ENCODE data around the gene FAU.

Gene FAU

DNA sequence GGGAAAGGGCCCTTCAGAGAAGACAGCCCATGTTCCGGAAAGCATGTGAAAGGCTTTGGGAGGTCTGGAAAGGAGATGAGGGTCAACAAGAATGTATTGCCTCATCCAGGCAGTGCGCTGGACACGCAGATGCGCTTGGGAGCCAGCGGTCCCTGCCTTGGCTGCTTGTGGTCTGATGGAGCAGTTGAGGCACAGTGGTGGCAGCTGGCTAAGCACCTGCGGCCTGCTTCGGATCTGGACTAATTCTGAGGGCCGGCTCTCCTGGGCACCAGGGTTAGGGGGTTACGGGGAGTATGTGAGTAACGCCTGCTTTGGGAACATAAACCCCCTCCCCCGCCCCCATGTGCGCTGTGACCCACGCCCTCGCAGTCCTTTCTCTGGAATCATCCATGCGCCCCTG, 14.9 kb downstream of the FAU start:
- DNase-seq: no peak

DNA sequence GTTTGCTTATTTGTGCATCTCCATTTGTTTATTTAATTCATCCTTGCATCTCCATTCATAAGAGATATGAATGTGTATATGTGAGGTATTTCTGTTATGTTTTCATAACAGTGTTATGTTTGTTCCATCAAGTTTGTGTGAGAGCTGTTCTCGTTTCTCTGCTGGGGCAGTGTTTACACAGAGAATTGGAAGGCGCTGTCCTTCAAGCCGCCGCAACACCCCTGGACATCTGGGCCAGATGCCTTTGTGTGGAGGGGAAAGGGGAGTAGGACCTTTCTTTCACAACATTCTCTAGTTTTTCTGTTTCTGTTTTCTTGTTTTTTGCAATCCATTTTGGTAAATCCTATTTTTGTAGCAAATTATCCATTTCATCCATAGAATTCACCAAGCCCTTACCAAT, 17.3 kb downstream of the FAU start:
- DNase-seq: no peak

DNA sequence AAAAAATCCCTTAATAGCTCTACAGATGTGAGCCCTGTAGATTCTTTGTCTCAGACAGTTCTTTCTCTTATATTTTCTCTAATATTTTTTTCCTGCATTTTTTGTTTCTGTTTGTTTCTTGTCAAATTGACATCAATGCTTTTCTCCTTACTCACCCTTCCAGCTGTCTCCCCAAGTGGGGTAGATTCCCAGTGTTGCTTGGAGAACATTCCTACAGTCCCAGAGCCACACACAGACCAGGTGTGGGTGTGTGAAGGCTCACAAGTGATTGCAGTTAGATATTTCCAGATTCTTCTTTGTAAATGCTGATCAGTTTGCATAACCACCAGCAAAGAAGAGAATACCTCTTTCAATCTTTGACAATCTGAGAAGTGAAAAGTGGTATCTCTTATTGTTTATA, 18.5 kb downstream of the FAU start:
- DNase-seq: no peak

DNA sequence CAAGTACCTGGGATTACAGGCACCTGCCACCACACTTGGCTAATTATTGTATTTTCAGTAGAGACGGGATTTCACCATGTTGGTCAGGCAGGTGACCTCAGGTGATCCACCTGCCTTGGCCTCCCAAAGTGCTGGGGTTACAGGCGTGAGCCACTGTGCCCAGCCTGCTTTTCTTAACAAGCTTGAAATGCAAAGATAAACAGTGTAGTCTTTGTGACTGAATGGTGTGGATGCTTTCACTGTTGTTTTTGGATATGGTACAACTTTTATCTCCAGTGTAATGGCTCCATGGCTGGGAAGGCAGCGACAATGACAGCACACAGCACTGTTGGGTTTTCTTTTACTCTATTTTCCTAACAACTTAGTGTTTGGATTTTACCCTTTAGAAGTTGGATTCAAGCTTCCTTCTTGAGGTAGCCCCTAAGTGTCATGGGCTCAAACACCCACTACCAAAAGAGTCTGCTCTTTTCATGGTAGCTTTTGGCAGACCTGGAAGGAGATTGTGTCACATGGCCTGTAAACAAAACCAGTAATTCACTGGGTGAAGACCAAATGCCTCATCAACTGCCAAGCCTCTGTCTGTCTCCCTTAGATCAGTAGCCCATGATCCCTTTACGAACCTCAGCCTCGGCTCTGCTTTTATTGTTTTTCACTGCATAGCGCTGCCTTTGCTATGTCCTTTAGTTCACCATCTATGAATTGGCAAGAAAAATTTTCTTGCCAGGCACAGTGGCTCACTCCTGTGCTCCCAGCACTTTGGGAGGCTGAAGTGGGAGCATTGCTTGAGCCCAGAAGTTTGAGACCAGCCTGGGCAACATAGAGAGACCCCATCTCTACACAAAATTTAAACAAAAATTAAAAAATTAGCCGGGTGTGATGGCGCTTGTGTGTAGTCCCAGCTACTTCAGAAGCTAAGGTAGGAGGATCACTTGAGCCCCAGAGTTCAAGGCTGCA, 19.5 kb downstream of the FAU start:
- no peak for DNase-seq

DNA sequence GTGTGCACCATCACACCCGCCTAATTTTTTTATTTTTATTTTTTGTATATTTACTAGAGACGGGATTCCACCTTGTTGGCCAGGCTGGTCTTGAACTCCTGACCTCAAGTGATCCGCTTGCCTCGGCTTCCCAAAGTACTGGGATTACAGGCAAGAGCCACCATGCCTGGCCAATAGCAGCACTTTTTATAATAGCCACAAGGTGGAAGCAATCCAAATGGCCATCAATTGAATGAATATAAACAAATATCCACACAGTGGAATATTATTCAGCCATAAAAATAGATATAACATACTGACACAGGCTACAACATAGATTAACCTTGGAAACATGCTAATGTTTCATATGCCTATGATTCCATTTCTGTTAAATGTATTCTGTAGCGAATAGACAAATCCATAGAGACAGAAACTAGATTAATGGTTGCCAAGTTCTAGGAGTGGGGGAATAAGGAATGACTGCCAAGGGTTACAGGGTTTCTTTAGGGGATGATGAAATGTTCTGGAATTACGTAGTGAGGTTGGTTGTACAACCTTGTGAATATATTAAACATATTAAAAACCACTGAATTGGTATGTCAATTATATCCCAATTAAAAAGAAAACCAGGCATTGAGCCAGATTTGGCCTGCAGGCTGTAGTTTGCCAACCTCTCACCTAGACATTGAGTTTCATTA, 21.1 kb downstream of the FAU start:
- no peak for DNase-seq

DNA sequence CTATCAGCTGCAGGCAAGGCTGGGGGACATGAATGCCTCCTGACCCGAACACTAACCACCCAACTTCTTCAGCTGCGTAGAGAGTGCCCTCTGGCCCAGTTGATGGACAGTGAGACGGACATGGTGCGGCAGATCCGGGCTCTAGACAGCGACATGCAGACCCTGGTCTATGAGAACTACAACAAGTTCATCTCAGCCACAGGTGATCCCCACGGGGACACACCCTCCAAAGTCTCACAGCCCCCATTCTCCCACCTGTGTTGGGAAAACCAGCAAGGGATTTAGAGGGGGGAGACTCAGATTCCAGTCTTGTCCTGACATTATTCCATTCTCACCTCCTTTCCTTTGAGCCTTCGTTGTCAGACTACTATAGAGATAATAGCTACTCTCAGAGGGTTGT, 25.0 kb downstream of the FAU start:
- no peak for DNase-seq

DNA sequence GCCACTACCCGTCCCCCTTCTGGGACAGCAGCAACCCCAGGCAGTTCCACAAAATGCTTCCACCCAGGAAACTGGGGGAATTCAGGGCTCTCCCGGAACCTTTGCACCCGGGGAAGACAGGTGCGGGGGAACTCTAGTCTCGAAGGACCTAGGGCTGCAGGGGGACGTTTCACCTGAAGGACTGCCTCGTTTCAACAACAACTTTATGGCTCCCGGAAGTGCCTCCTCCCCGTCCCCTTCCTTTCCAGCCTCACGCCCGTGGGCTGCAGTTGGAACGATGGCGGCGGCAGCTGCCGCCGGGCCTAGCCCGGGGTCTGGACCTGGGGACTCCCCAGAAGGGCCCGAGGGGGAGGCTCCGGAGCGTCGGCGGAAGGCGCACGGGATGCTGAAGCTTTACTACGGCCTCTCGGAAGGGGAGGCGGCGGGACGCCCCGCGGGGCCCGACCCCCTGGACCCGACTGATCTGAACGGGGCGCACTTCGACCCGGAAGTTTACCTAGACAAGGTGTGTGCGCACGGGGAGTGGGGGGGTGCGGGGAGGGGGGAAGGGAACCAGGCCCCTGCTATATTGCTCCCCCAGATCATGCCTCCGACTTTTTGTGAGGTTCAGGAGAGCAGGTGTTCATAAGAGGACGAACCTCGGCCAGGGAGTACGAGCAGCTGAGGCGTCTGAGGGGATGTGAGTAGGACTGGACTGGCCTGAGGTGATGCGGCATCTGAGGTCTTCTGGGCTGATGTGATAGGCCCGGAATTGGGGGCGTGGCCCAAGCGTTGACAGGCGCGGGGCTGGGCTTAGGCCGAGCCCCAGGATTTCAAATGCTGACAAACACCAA, 25.7 kb downstream of the FAU start, which contains the start of gene VPS51:
Gene VPS51, plus strand, starts transcription at position 241 of the 833 bp plus-strand sequence. Its CDS starts 37 bp downstream, at position 278.
- peak; percentile 88 for DNase-seq

DNA sequence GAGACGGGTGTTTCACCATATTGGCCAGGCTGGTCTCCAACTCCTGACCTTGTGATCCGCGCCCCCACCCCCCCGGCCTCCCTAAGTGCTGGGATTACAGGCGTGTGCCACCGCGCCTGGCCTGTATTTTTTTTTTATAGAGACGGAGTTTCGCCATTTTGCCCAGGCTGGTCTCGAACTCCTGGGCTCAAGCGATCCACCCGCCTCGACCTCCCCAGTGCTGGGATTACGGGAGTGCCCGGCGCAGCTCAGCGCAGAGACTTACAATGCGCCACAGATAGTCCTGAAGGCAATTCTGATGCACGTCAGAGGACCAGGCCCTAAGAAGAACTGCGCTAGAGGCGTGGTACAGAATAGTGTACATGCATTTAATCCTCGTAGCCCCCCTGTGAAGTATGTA, 26.5 kb downstream of the FAU start:
- DNase-seq: no peak

DNA sequence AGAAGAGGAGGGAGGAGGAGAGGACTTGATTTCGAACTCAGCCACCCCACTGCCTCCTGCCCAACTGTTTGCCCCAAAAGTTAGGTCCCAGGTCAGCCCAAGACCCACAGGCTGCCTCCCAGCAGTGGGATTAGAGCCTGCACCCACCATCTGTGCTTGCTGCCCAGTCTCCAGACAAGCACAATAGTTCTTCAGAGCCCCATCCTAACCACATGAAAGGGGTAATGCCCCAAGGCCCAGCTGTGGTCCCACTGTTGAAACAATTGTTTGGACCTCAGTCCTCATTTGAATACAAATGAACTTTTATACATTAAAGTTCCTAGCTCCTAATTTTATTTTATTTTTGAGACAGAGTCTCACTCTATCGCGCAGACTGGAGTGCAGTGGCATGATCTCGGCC, 31.3 kb downstream of the FAU start:
- DNase-seq: no peak

DNA sequence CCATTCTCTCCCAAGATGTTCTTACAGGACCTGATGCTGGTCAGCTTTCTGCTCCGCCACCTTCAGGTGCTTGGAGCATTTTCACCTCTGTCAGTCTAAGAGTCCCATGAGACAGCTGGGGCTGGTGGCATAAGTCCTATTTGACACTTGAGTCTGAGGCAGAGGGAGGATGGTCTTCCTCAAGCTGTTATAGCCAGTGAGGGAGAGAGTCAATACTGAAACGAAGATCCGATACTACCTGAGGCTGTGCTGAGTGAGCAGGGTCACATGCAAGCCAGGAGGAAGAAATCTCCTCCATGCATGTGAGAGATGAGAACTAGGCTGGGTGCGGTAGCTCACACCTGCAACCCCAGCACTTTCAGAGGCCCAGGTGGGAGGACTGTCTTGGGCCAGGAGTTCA, 32.3 kb downstream of the FAU start:
- no peak for DNase-seq

DNA sequence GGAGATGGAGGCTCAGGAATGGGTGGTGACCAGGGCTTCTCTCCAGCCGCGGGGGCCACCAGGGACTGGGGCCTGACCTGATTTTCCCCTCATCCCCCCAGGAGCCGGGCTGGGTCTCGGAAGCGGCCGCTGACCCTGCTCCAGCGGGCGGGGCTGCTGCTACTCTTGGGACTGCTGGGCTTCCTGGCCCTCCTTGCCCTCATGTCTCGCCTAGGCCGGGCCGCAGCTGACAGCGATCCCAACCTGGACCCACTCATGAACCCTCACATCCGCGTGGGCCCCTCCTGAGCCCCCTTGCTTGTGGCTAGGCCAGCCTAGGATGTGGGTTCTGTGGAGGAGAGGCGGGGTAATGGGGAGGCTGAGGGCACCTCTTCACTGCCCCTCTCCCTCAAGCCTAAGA, 34.1 kb downstream of the FAU start:
- DNase-seq: no peak

DNA sequence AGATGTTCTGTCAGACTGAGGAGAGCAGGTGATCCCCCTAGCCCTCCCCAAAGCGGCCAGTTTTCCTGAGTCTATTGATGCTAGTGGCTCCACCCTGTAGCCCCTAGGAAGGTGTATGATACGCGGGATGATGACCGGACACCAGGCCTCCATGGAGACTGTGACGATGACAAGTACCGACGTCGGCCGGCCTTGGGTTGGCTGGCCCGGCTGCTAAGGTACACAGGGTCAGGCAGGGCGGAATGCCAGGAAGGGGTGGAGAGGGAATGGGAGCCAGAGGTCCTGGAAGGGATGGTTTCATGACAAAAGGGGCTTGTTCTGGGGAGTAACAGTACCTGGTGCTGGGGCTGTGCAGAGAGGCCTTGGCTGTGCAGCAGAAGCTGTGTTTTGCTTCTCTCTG, 34.7 kb downstream of the FAU start:
- DNase-seq: no peak

DNA sequence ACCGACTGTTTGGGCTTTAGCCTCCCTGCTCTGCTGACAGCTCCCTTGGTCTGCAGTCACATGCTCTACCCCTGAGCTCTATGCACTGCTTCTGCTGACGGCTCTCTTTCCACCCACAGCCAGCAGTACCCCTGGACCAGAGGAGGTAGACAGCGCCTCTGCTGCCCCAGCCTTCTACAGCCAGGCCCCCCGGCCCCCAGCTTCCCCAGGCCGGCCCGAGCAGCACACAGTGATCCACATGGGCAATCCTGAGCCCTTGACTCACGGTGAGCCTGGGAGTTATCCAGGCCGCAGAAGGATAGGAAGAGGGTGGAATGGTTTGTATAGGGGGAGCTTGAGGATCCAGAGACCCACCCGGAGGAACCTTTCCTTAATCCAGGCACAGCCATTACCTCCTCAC, 35.1 kb downstream of the FAU start:
- no peak for DNase-seq

DNA sequence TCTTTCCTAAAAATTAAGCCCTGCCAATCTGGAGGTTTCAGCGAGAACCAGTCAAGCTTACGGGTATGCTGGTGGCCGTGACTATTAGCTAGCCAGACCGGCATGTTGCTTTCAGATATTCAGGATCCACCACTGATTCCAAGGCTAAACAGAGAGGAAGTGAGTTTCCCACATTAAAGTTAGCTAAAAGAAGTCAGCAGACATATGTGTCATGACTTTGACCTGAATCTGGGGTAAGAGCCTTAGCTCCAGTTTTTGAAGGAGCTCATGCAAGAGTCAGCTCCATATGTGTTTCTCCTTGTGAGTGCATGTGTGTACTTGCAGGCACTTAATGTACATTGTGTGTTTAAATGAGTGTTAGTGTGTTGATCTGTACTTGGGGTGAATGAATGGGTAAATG, 36.5 kb downstream of the FAU start:
- no peak for DNase-seq

DNA sequence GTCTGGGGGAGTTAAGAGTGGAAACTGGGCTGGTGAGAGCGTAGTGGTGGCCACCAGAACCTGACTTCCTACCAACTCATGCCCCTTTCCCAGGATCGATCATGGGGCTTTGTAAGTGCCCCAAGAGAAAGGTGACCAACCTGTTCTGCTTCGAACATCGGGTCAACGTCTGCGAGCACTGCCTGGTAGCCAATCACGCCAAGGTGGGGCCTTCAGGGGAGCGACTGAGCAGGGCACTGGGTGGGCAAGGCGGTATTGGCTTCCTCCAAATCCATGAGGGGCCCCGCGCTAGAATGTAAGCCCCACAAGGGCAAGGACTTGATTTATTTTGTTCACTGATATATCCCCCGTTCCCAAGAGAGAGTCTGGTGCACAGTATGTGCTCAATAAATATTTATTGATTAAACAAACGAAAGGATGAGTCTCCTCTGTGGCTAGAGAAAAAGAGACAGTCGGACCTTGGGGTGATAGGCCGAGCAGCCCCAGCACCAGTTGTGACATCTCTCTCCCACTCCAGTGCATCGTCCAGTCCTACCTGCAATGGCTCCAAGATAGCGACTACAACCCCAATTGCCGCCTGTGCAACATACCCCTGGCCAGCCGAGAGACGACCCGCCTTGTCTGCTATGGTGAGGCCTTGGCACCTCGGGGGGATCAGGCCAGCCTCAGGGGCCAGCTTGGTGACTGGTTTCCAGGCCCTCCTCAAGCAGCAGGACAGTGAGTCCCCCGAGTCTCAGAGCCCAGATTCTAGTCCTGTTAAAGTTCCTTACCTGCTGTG, 37.1 kb downstream of the FAU start:
- no peak for DNase-seq

DNA sequence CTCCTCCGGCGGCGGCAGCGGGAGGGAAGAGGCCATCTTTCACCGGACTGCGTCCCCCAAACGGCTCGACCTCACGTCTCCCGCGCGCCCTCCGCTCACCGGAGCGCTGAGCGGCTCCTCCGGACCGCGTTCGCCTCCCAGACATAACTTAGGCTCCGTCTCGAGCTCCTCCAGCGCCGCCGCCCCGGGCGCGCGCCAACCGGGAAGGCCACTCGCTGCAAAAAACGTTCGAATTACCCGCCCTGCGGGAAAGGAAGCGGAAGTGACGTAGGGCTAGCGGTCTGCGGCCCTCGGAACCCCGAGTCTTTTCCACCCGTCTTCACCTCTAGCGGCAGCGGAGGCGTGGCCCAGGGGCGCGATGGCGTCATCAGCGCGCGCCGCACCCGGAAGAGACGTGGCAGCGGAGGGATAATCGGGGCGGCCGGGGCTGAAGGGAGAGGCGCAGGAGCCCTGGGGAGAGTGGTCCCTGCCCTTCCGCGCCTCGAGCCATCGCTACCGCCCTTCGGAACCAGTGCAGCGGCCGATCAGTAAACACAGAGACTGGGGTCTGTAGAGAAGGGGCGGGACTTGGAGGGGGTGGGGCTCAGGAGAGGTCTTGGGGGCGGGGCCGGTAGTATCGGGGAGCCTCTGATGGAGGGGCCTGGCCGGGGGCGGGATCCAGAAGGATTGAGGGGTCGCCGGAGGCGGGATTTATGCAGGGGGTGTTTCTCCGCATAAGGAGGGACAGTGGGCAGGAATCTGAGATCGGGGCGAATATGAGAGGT, 37.9 kb downstream of the FAU start, which contains the start of the genes CDCA5 and ZFPL1:
Gene CDCA5, minus strand, starts transcription at position 207 of the 764 bp plus-strand sequence. Its CDS starts 62 bp downstream, at position 145.
Gene ZFPL1, plus strand, starts transcription at position 389 of the 764 bp plus-strand sequence. CDS start 477 bp downstream, outside the sequence.
- DNase-seq: peak; percentile 96

DNA sequence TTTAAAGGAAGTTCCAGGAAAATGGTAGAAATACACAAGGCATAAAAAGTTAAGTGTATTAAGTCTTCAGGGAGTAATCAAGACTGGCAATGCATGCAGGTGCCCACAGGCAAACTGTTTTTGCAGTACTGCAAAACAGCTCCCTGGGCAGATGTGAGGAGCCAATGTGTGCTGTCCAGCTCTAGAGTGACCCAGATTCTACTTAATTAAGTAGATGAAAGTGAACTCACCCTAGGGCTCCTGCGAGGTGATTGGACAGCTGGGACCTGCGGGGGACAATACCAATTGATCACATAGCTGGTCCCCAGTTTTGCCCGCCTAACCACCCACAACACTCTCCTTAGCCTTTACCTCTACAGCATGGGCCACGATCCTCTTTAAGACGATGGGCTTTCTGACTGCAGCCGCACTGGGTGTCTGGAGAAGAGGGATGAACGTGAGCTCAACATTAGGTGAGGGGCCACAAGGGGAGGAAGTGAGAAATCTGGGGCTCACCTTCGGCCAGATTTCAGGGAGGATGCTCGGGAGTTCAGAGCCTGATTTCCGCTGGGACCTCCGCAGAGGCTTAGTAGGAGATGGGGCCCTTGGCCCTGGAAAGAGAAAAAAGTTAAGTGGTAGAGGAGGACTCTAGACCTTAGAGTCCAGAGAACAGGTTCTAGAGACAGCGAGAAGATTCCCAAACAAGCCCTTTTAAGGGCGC, 38.6 kb downstream of the FAU start:
- DNase-seq: no peak

DNA sequence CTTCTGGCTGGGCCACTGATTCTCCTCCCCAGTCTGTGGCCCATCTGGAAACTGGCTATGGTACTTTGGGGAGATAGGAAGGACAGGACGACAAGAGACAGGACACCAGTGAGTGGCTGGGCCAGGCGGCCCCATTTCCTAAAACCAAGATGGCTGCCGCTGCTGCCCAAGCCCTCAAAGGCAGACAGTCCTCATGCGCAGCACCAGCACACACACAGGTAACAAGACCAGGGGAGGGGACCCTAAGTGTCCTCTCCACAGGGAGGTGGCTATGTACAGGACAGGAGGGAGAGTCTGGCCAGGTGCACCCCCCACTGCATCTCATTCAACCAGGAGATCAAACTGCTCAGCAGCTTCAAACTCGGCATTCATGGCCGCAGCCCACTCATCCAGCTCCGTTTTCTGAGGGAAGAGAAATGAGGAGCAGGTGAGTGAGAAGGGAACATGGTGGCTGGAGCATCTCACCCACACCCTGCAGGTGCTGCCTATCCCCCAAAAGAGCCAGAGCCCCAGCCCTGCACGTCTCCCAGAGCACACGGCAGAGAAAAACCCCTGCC, 43.1 kb downstream of the FAU start:
- no peak for DNase-seq

DNA sequence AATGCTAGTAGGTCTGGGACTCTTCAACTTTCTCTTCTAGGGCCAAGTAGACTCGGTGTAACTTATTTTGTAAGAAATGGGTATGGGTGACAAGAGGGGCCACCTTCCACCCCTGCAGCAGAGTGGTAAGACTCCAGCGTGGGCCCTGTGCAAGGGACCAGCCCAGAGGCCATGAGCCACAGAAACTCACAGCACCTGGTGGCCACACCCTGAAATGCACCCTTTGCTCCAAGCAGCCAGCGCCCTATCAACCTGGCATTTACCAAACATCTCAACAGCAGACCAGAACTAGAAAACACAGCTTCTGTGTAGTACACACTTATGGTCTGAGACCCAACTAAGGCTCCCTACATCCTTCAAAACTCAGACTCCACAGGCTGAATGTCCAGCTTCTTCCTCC, 43.8 kb downstream of the FAU start:
- peak; percentile 82 for DNase-seq

DNA sequence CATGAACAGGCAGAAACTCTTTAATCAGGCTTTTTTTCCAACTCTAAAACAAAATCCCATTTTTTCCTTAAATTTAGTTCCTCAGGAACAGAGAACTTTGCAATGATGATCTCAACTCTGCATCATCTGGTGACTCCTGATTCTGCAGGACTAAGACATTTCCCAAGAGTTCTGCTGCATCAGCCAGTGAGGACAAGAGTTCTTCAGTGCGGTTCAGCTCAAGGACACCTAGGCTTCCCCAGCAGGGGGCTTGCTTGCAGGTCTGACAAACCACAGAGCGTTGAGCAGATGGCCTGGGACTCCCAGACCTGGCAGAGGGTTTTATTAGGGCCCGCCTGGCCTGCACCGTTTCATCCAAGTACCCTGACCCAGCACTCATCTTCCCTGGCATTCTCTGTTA, 44.5 kb downstream of the FAU start:
- no peak for DNase-seq

DNA sequence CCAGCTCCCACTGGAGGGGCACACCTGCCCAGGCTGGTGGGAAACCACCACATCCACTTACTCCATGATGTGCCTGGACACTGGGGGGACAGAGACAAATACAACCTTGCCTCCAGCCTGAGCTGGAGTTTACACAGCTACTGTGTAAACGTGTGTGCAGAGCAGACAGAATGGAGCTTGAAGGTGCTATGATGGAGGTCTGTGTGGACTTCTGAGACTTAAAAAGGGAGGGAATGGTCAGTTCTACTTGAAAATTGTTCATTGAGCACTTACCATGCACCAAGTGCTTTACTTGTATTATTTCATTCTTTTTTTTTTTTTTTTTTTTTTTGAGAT, 49.3 kb downstream of the FAU start:
- DNase-seq: no peak
